ENCODE measurements around the gene ACER2.

The ACER2 gene

DNA sequence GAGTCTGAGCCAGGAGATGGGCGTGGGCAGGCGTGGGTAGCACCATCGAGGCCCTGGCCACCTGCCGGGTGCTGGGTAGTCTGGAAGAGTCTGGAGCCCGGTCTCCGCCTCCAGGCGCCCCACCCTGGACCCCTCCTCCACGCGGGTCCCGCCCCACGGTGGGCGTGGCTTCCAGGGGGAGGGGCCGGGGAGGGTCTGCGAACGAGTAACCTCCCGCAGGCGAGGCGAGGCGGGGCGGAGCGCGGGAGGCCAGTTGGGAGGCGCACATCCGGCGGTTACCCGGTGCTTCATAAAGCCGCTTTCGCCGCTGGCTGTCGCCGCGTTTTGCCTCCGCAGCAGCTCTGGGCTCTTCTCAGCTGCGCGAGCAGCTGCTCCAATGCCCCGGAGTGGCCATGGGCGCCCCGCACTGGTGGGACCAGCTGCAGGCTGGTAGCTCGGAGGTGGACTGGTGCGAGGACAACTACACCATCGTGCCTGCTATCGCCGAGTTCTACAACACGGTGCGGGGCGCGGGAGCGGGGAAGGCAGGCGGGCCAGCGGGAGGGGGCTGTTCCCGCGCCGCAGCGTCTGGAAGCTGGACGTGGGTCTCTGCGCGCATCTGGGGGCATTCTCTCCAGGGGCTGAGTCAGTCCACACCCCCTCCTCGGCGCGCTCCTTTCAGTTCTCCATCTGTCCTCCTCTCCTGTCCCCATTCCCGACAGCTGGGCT, at the start of gene ACER2:
Gene ACER2, plus strand, starts transcription at position 317 of the 708 bp plus-strand sequence. Its CDS starts 76 bp downstream, at position 393.
- TF ChIP-seq, protein P1, sequence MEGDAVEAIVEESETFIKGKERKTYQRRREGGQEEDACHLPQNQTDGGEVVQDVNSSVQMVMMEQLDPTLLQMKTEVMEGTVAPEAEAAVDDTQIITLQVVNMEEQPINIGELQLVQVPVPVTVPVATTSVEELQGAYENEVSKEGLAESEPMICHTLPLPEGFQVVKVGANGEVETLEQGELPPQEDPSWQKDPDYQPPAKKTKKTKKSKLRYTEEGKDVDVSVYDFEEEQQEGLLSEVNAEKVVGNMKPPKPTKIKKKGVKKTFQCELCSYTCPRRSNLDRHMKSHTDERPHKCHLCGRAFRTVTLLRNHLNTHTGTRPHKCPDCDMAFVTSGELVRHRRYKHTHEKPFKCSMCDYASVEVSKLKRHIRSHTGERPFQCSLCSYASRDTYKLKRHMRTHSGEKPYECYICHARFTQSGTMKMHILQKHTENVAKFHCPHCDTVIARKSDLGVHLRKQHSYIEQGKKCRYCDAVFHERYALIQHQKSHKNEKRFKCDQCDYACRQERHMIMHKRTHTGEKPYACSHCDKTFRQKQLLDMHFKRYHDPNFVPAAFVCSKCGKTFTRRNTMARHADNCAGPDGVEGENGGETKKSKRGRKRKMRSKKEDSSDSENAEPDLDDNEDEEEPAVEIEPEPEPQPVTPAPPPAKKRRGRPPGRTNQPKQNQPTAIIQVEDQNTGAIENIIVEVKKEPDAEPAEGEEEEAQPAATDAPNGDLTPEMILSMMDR (IDR thresholded peaks at IDR 0.05; ENCODE audit: control extremely low read depth, extremely low read depth, low read depth, missing control alignments): peak; percentile 11
- ChIA-PET POLR2A (interaction anchor here (0.6 to 1.0 kb wide), 3 partner anchors 13 to 31 kb away, joined by 3 to 7 read pairs (median 3); partner anchors contain the start of gene RPS6), CTCF (no interaction called here)
- peak; percentile 98 for DNase-seq (ENCODE audit: extremely low spot score)

DNA sequence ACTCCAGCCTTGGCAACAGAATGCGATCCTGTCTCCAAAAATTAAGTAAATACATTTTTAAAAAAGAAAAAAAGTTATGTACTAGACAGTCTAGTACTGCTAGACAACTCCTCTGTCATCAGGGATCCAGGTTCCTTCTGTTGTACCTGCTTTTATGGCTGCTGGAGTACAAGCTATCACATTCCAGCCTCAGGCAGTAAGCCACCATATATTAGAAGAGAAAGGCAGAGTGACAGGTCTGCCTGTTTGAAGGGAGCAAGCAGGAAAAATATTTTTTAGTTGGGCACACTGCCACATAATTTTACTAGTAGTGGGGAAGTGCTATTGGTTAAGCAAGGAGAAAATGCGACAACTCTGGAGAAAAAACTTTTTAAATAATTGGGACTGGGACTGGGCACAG, 39.7 kb upstream of the ACER2 start:
- DNase-seq (ENCODE audit: extremely low spot score): no peak
- ChIA-PET POLR2A (interaction anchor here (3.1 kb wide), 1 partner anchor 11 kb away, joined by 17 read pairs; the partner anchor contains the start of gene RPS6), CTCF (interaction anchor here (1.0 kb wide), 1 partner anchor 8 kb away, joined by 3 read pairs; no protein-coding TSS in a partner anchor)
- TF ChIP-seq, protein P1 (IDR thresholded peaks at IDR 0.05; ENCODE audit: control extremely low read depth, extremely low read depth, low read depth, missing control alignments): no peak

DNA sequence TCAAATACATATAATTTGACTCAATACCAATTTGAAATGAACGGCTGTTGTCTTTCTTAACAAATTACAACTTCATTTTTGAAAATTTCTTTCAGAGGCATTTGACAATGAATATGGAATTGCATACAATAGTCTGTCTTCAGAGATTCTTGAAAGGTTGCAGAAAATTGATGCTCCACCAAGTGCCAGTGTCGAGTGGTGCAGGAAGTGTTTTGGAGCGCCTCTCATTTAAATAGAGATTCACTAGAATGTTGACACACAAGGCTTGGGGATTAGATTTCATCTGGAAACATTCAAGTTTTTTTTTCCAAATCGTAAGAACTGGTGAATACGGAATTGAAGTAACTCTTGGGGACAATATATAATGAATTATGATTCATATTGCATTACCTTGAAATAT, 36.9 kb upstream of the ACER2 start:
- TF ChIP-seq, protein P1 (IDR thresholded peaks at IDR 0.05; ENCODE audit: control extremely low read depth, extremely low read depth, low read depth, missing control alignments): no peak
- no peak for DNase-seq (ENCODE audit: extremely low spot score)
- ChIA-PET CTCF (interaction anchor here (1.6 kb wide), 1 partner anchor 34 kb away, joined by 4 read pairs; no protein-coding TSS in a partner anchor), POLR2A (no interaction called here)

DNA sequence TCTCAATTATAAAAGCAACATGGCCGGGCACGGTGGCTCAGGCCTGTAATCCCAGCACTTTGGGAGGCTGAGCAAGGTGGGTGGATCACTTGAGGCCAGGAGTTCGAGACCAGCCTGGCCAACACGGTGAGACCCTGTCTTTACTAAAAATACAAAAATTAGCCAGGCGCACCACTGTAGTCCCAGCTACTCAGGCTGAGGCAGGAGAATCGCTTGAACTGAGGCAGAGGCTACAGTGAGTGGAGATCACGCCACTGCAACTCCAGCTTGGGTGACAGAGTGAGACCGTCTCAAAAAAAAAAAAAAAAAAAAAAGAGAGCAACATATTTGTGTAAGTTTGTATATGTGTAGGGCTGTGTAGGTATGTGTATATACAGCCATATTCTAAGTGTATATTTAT, 36.2 kb upstream of the ACER2 start:
- ChIA-PET CTCF (no interaction called here), POLR2A (no interaction called here)
- TF ChIP-seq, protein P1 (IDR thresholded peaks at IDR 0.05; ENCODE audit: control extremely low read depth, extremely low read depth, low read depth, missing control alignments): no peak
- DNase-seq (ENCODE audit: extremely low spot score): no peak

DNA sequence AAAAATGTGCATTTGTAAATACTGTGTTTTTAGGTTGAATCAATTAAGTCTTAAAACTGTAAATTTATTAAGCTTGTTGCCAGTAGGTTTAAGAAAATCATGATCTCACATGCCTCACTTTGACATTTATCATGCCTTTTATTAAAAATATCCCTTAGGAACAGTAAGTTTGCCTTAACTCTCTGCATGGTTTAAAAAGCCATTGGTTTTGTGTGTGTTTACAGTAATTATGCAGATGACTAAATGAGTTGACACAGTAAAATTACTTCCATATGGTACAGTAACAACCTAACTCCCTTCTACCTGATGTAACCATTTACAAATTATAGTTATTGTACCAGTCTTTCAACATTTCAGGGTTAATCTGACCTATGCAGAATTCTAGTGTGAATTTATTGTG, 35.3 kb upstream of the ACER2 start:
- TF ChIP-seq, protein P1 (IDR thresholded peaks at IDR 0.05; ENCODE audit: control extremely low read depth, extremely low read depth, low read depth, missing control alignments): no peak
- DNase-seq (ENCODE audit: extremely low spot score): no peak
- ChIA-PET POLR2A (no interaction called here), CTCF (no interaction called here)

DNA sequence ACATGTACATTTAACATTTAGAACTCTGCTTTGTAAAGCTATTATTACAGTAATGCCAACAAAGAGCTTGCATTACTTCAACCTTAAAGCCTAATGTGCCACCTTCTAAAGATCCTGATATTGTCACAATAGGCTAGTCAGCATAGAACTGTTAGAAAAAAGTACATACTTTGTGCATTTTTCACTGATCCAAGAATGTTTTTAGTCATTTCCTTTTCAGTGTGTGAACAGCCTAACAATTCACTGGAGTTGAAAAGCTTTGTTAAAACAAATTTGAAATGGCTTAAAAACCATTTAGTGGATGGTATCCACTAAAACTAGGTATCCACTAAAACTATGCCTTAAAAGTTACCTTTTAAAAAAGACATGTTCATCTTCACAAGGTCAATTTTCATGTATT, 33.3 kb upstream of the ACER2 start:
- ChIA-PET POLR2A (interaction anchor here (0.6 to 1.2 kb wide), 2 partner anchors 11 to 677 kb away, joined by 3 to 7 read pairs; no protein-coding TSS in a partner anchor), CTCF (interaction anchor here (0.9 to 1.6 kb wide), 4 partner anchors 9 to 89 kb away, joined by 3 to 7 read pairs (median 4); no protein-coding TSS in a partner anchor)
- no peak for DNase-seq (ENCODE audit: extremely low spot score)
- TF ChIP-seq, protein P1 (IDR thresholded peaks at IDR 0.05; ENCODE audit: control extremely low read depth, extremely low read depth, low read depth, missing control alignments): no peak

All from GM10248 (cell line).